C4-2B (cell line): ENCODE results near the gene SFXN3.

Experiments
- H3K27ac ChIP-seq: fragments of 450-650 bp; 2 replicates; pipeline ENCODE4 v1.5.1; 2017
- CTCF ChIP-seq: fragments of 450-650 bp; conservative IDR thresholded peaks from 2 replicates; pipeline ENCODE4 v1.5.1; 2017; ENCODE audit warnings: mild to moderate bottlenecking
- ZFX ChIP-seq: fragments of 450-650 bp; IDR thresholded peaks from 2 replicates; pipeline ENCODE4 v1.6.1; 2017

The SFXN3 gene

GRCh38 chr10:101071267-101071884, 40.3 kb downstream of the SFXN3 start:
- TF ChIP-seq CTCF, result no peak
- TF ChIP-seq ZFX, result no peak
- H3K27ac ChIP-seq, result no peak overlapping the region

- TF ChIP-seq CTCF (no peak), ZFX (no peak)
- no peak overlapping the region for H3K27ac ChIP-seq
Observed at GRCh38 chr10:101071885-101072433, 40.9 kb downstream of the SFXN3 start.

- TF ChIP-seq ZFX (no peak), CTCF (no peak)
- no peak overlapping the region for H3K27ac ChIP-seq
Observed at GRCh38 chr10:101072923-101073322, 41.9 kb downstream of the SFXN3 start.

GRCh38 chr10:101073631-101074030, 42.6 kb downstream of the SFXN3 start:
- TF ChIP-seq CTCF (no peak), ZFX (no peak)
- no peak overlapping the region for H3K27ac ChIP-seq

GRCh38 chr10:101075775-101076174, 44.7 kb downstream of the SFXN3 start:
- H3K27ac ChIP-seq, result no peak overlapping the region
- no peak for TF ChIP-seq ZFX
- TF ChIP-seq CTCF, result no peak

GRCh38 chr10:101076630-101077029, 45.6 kb downstream of the SFXN3 start:
- H3K27ac ChIP-seq, result no peak overlapping the region
- TF ChIP-seq CTCF, result no peak
- no peak for TF ChIP-seq ZFX

GRCh38 chr10:101079874-101080273, 48.8 kb downstream of the SFXN3 start:
- TF ChIP-seq ZFX (no peak), CTCF (no peak)
- no peak overlapping the region for H3K27ac ChIP-seq
